SK-N-SH (cell line): ENCODE results near the gene GGTLC1. TPM values are rescaled to one million over a fixed set of nuclear protein-coding genes. Genes with fewer than 3 reads are reported as not detected.

ENCODE experiments used
- CTCF ChIA-PET: fragments of 300-600, 350-600 bp; formaldehyde crosslinking; extraction: SDS; loops from one replicate; lab custom pipeline; 2021; lab: Yijun Ruan, JAX
- POLR2A ChIA-PET: fragments of 350-600 bp; sonication (Branson Sonifier 250); formaldehyde crosslinking; extraction: SDS; loops from one replicate; lab custom pipeline; 2020; ENCODE audit warnings: antibody characterized with exemption, inconsistent platforms; lab: Yijun Ruan, JAX
- DNase-seq: peaks from one replicate; pipeline ENCODE4 v3.0.0; 2012
- H2AFZ ChIP-seq: fragments of 200-600 bp; sonication (generic); 2 replicates; pipeline ENCODE4 v1.8.1; 2016; ENCODE audit warnings: antibody characterized with exemption, mild to moderate bottlenecking, low read depth
- H3F3A ChIP-seq: fragments of 200-600 bp; sonication (generic); replicated peaks from 2 replicates; pipeline ENCODE3; 2016; ENCODE audit warnings: antibody characterized with exemption, mild to moderate bottlenecking; ENCODE audit not compliant: insufficient read depth
- H3K27ac ChIP-seq, 2 experiments: fragments of 200-500 bp in 1 of 2; fragments of 200-600 bp in 1 of 2; sonication (Bioruptor generic) in 1 of 2; sonication (generic), shearing (Covaris generic) in 1 of 2; 2 replicates each; pipeline versions ENCODE4 v1.5.1 to v1.6.1; 2014 to 2016; ENCODE audit warnings: low read depth in 2 of 2, inconsistent platforms in 1 of 2, low read length in 1 of 2, mild to moderate bottlenecking in 1 of 2, mixed read lengths in 1 of 2
- H3K27me3 ChIP-seq: fragments of 200-600 bp; sonication (generic), shearing (Covaris generic); 2 replicates; pipeline ENCODE4 v1.6.1; 2016; ENCODE audit warnings: mixed run types; ENCODE audit not compliant: insufficient read depth
- H3K36me3 ChIP-seq, 2 experiments: fragments of 200-500 bp in 1 of 2; fragments of 200-600 bp in 1 of 2; sonication (Bioruptor generic) in 1 of 2; sonication (generic) in 1 of 2; replicated peaks in 1 of 2; 2 replicates each; pipeline versions ENCODE3 to v1.5.1; 2014 to 2016; ENCODE audit warnings: low read length in 1 of 2, mild to moderate bottlenecking in 1 of 2; ENCODE audit not compliant: insufficient read depth in 2 of 2, control insufficient read depth in 1 of 2
- H3K4me1 ChIP-seq, 2 experiments: fragments of 200-500 bp in 1 of 2; fragments of 200-600 bp in 1 of 2; sonication (Bioruptor generic) in 1 of 2; sonication (generic), shearing (Covaris generic) in 1 of 2; 2 replicates each; pipeline versions ENCODE4 v1.5.1 to v1.6.1; 2014 to 2016; ENCODE audit warnings: low read depth in 1 of 2, low read length in 1 of 2, mixed run types in 1 of 2; ENCODE audit not compliant: insufficient read depth in 2 of 2, control insufficient read depth in 1 of 2
- H3K4me2 ChIP-seq: fragments of 200-600 bp; sonication (generic), shearing (Covaris generic); 2 replicates; pipeline ENCODE4 v1.6.1; 2017; ENCODE audit warnings: mixed run types
- H3K4me3 ChIP-seq, 2 experiments: fragments of 200-500 bp in 1 of 2; fragments of 200-600 bp in 1 of 2; sonication (Bioruptor generic) in 1 of 2; sonication (generic), shearing (Covaris generic) in 1 of 2; 2 replicates each; pipeline versions ENCODE4 v1.5.1 to v1.8.1; 2014 to 2016; ENCODE audit warnings: low read depth in 2 of 2, inconsistent platforms in 1 of 2, low read length in 1 of 2, mild to moderate bottlenecking in 1 of 2, mixed read lengths in 1 of 2, moderate library complexity in 1 of 2
- H3K79me2 ChIP-seq: fragments of 200-600 bp; sonication (generic); 2 replicates; pipeline ENCODE4 v1.8.1; 2017; ENCODE audit warnings: mild to moderate bottlenecking; ENCODE audit not compliant: insufficient read depth
- H3K9ac ChIP-seq: fragments of 200-600 bp; sonication (generic); 2 replicates; pipeline ENCODE4 v1.6.1; 2017; ENCODE audit warnings: mixed run types
- H3K9me2 ChIP-seq: fragments of 200-600 bp; sonication (generic); 2 replicates; pipeline ENCODE4 v1.6.1; 2017; ENCODE audit warnings: mixed run types
- H3K9me3 ChIP-seq: fragments of 200-600 bp; sonication (generic); 2 replicates; pipeline ENCODE4 v1.6.1; 2017; ENCODE audit warnings: mixed run types, mild to moderate bottlenecking, moderate library complexity
- H4K20me1 ChIP-seq: fragments of 200-600 bp; sonication (generic); 2 replicates; pipeline ENCODE4 v1.6.1; 2017; ENCODE audit warnings: mild to moderate bottlenecking, mixed run types; ENCODE audit not compliant: insufficient read depth
- EZH2phosphoT487 ChIP-seq: fragments of 200-600 bp; sonication (generic); IDR thresholded peaks from 2 replicates; pipeline ENCODE4 v1.6.1; 2017; ENCODE audit warnings: low read depth, mixed run types, mild to moderate bottlenecking, antibody characterized with exemption, moderate library complexity, borderline replicate concordance
- FOXJ3 ChIP-seq: sonication (generic); formaldehyde crosslinking; IDR thresholded peaks from 2 replicates; pipeline ENCODE4 v1.5.1; 2020; ENCODE audit warnings: mild to moderate bottlenecking, missing genetic modification reagents
- MEF2A ChIP-seq: IDR thresholded peaks from 2 replicates; pipeline ENCODE4 v1.4.0; 2012; ENCODE audit warnings: low read depth, borderline replicate concordance
- RCOR1 ChIP-seq: fragments of 150-350 bp; IDR thresholded peaks from 2 replicates; pipeline ENCODE4 v1.6.1; 2017; ENCODE audit warnings: antibody characterized with exemption, low read length
- REST ChIP-seq: IDR thresholded peaks from 2 replicates; pipeline ENCODE4 v1.6.1; 2012; ENCODE audit warnings: mild to moderate bottlenecking, low read depth, low read length, moderate library complexity
- RFX5 ChIP-seq: IDR thresholded peaks from 2 replicates; pipeline ENCODE4 v1.6.1; 2012; ENCODE audit warnings: mild to moderate bottlenecking, improper control_type of control experiment, low read length
- SMC3 ChIP-seq: IDR thresholded peaks from 2 replicates; pipeline ENCODE4 v1.6.1; 2012; ENCODE audit warnings: low read depth, low read length, improper control_type of control experiment
- TEAD4 ChIP-seq: IDR thresholded peaks from 2 replicates; pipeline ENCODE4 v1.4.0; 2012; ENCODE audit warnings: mild to moderate bottlenecking, borderline replicate concordance; ENCODE audit not compliant: insufficient read depth
- WGBS: methylation state at CpG from one replicate; pipeline ENCODE4 v1.1.6; 2017; ENCODE audit warnings: low lambda C conversion rate; 5-methylcytosine and 5-hydroxymethylcytosine counted together
- polyA plus RNA-seq, 3 experiments: library from polyadenylated mRNA; depleted of rRNA; stranded (reverse); fragments of >200 nt; gene quantifications; 2 replicates each; pipeline ENCODE4 v1.2.3, GENCODE V29; 2012

The GGTLC1 gene
- polyA plus RNA-seq, 1 of the 3 experiments (the other 2 are of a cell fraction) = not detected

DNA sequence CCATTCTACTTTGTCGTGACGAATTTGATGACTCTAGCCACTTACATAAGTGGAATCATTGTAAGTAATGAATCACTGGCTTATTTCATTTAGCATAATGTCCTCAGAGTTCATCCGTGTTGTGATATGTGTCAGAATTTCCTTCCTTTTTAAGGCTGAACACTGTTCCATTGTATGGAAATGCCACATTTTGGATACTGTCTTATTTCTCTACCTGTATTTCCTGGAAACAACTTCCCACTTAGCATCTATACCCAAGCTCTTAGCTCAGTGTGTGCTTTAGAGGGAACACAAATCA, 28.8 kb upstream of the GGTLC1 start:
- H3K4me2 ChIP-seq = no peak overlapping the region
- H2AFZ ChIP-seq = no peak overlapping the region
- TF ChIP-seq FOXJ3 = no peak
- no peaks in the 10 kb centered on the region for H4K20me1 ChIP-seq
- ChIA-PET CTCF (no interaction called here), POLR2A (no interaction called here)
- no peaks in the 10 kb centered on the region; the same call in 1 of the 2 replicates for H3K27me3 ChIP-seq
- no peak for DNase-seq
- H3K27ac ChIP-seq = no peak overlapping the region
- no peaks in the 10 kb centered on the region for H3K4me1 ChIP-seq
- H3K79me2 ChIP-seq = no peaks in the 10 kb centered on the region
- H3K9me2 ChIP-seq = no peaks in the 10 kb centered on the region
- no peaks in the 10 kb centered on the region for H3K36me3 ChIP-seq
- H3K4me3 ChIP-seq = no peak overlapping the region
- no peaks in the 10 kb centered on the region for H3F3A ChIP-seq
- 6% methylated on average over 3 of the region's 3 CpGs for WGBS
- no peak overlapping the region for H3K9ac ChIP-seq
- H3K9me3 ChIP-seq = no peaks in the 10 kb centered on the region

- CTCF ChIA-PET = no interaction called here
- no peaks in the 10 kb centered on the region; the same call in 1 of the 2 replicates for H3K27me3 ChIP-seq
- 59% methylated on average over 8 of the region's 8 CpGs for WGBS
- H3K4me3 ChIP-seq = no peak overlapping the region
- H3F3A ChIP-seq = no peaks in the 10 kb centered on the region
- no peak overlapping the region for H3K9ac ChIP-seq
- POLR2A ChIA-PET = no interaction called here
- TF ChIP-seq MEF2A (no peak), REST (no peak), SMC3 (no peak)
- DNase-seq = no peak
- no peak overlapping the region for H2AFZ ChIP-seq
- H3K36me3 ChIP-seq = no peaks in the 10 kb centered on the region
- no peaks in the 10 kb centered on the region for H3K4me1 ChIP-seq
- H3K79me2 ChIP-seq = no peaks in the 10 kb centered on the region
- no peak overlapping the region for H3K27ac ChIP-seq
- no peaks in the 10 kb centered on the region for H4K20me1 ChIP-seq
- no peak overlapping the region for H3K4me2 ChIP-seq
- H3K9me2 ChIP-seq = no peaks in the 10 kb centered on the region
- no peaks in the 10 kb centered on the region for H3K9me3 ChIP-seq
Measured at GRCh38 chr20:24016607-24017457, 28.3 kb upstream of the GGTLC1 start.

DNA sequence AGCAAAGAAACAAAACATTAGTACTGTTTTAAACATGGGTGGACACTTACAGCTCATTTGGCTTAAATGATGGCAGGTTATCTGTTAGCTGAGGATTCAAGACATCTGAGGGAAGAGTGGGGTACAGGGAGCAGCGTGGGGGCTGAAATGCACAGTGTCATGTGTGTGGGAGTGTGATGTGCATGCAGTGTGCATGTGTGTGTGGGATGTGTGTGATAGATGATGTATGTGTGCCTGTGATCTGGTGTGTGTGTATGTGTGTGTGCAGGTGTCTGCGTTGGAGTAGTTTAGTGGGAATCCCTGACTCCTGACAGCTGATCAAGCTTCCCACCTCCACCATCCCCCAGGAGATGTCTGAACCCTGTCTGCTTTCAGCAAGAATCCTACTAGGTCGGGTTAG, 25.4 kb upstream of the GGTLC1 start:
- TF ChIP-seq RCOR1 (no peak), FOXJ3 (no peak), EZH2phosphoT487 (no peak), MEF2A (no peak), TEAD4 (no peak), RFX5 (no peak)
- H2AFZ ChIP-seq = no peak overlapping the region
- DNase-seq = no peak
- H3K9me3 ChIP-seq = no peaks in the 10 kb centered on the region
- H3K9me2 ChIP-seq = no peaks in the 10 kb centered on the region
- H3K4me2 ChIP-seq = no peak overlapping the region
- no peak overlapping the region for H3K9ac ChIP-seq
- ChIA-PET POLR2A (no interaction called here), CTCF (interaction anchor here (0.6 kb wide), 1 partner anchor 17 kb away, joined by 3 read pairs; no protein-coding TSS in a partner anchor)
- no peaks in the 10 kb centered on the region for H4K20me1 ChIP-seq
- H3K27me3 ChIP-seq = no peaks in the 10 kb centered on the region; the same call in 1 of the 2 replicates
- H3K27ac ChIP-seq = no peak overlapping the region
- no peak overlapping the region for H3K4me3 ChIP-seq
- H3K36me3 ChIP-seq = no peaks in the 10 kb centered on the region
- 15% methylated on average over 3 of the region's 3 CpGs for WGBS
- no peaks in the 10 kb centered on the region for H3K79me2 ChIP-seq
- no peaks in the 10 kb centered on the region for H3F3A ChIP-seq
- no peaks in the 10 kb centered on the region for H3K4me1 ChIP-seq
